SK-N-MC (cell line): ENCODE data around the gene FKBP4.

Experiments used
- EZH2 ChIP-seq: fragments of 200-600 bp; sonication (generic); IDR thresholded peaks from one replicate; pipeline ENCODE4 v1.6.1; 2017; ENCODE audit warnings: antibody characterized with exemption
- POLR2AphosphoS5 ChIP-seq: IDR thresholded peaks from 2 replicates; pipeline ENCODE4 v1.6.1; 2012; ENCODE audit warnings: mild to moderate bottlenecking, low read depth, low read length, borderline replicate concordance

GRCh38 chr12:2819810-2820209 lies 25.0 kb downstream of the FKBP4 start:
- TF ChIP-seq POLR2AphosphoS5 (no peak), EZH2 (no peak)
